Nephron (organoid): ENCODE measurements around the gene POLR2B.
A peak's percentile ranks its signal among the peaks of the same experiment; 100 is the strongest.

ENCODE experiments used
- H3K27ac Mint-ChIP-seq, 3 experiments: 2 replicates each; pipeline ENCODE4 v1.8.0; 2020; ENCODE audit warnings: mixed read lengths in 3 of 3, mild to moderate bottlenecking in 2 of 3, moderate library complexity in 1 of 3
- H3K27me3 Mint-ChIP-seq: 2 replicates; pipeline ENCODE4 v1.8.0; 2021; ENCODE audit warnings: low read depth, mild to moderate bottlenecking, moderate library complexity, mixed read lengths
- H3K36me3 Mint-ChIP-seq: 2 replicates; pipeline ENCODE4 v1.8.0; 2020; ENCODE audit warnings: low read depth, mixed read lengths
- H3K4me1 Mint-ChIP-seq: 2 replicates; pipeline ENCODE4 v1.8.0; 2020; ENCODE audit warnings: mixed read lengths
- H3K4me3 Mint-ChIP-seq, 3 experiments: 2 replicates each; pipeline ENCODE4 v1.8.0; 2020; ENCODE audit warnings: mild to moderate bottlenecking in 3 of 3, mixed read lengths in 3 of 3, moderate library complexity in 2 of 3
- H3K9me3 Mint-ChIP-seq: 2 replicates; pipeline ENCODE4 v1.8.0; 2020; ENCODE audit warnings: mixed read lengths
- CTCF ChIP-seq, 3 experiments: fragments of 200-600 bp; sonication (generic); IDR thresholded peaks; one replicate each; pipeline ENCODE4 v1.5.0; 2021; ENCODE audit warnings: antibody characterized with exemption in 3 of 3; ENCODE audit not compliant: unreplicated experiment in 3 of 3

Gene POLR2B

DNA sequence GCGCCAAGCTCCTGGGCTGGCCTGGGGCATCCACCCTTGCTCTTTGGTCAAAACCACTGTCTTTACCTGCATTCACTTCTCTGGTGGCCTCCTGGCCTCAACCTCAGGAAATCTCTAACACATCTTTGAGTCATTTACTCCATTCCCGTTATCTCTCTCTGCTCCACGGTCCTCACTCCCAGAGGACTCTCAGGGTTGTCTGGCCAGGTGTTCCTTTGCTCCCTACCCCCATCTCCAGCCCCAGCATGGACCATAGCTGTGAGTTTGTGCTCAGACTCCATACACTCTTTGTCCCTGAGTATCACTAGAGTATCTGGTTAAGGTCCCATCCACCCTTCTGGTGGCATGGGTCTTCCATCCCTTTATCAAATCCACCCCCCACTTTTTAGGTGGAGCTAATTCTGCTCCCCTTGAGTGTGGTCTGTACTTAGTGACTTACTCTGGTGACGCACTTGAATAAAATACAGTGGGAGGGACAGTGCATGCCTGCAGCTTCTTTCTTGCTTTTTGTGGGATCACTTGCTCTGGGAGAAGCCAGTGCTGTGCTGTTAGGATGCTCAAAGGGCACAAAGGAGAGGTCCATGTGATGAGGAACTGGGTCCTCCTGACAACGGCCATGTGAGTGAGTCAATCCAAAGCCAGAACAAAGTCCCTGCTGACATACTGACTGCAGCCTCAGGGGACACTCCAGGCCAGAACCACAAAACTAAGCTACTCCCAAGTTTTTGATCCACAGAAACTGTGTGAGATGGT is 87.2 kb downstream of the POLR2B start:
- no peak for TF ChIP-seq CTCF (IDR thresholded peaks at IDR 0.05; ENCODE audit: unreplicated experiment in 3 of 3)
- Mint-ChIP-seq H3K4me1 (peaks cover 40% of the 10 kb centered on the region), H3K27ac (peak overlapping the region in 2 of 3 experiments; percentile 90 to 93), H3K27me3 (no peaks in the 10 kb centered on the region), H3K36me3 (peaks cover 16% of the 10 kb centered on the region), H3K9me3 (no peaks in the 10 kb centered on the region), H3K4me3 (no peak overlapping the region)

DNA sequence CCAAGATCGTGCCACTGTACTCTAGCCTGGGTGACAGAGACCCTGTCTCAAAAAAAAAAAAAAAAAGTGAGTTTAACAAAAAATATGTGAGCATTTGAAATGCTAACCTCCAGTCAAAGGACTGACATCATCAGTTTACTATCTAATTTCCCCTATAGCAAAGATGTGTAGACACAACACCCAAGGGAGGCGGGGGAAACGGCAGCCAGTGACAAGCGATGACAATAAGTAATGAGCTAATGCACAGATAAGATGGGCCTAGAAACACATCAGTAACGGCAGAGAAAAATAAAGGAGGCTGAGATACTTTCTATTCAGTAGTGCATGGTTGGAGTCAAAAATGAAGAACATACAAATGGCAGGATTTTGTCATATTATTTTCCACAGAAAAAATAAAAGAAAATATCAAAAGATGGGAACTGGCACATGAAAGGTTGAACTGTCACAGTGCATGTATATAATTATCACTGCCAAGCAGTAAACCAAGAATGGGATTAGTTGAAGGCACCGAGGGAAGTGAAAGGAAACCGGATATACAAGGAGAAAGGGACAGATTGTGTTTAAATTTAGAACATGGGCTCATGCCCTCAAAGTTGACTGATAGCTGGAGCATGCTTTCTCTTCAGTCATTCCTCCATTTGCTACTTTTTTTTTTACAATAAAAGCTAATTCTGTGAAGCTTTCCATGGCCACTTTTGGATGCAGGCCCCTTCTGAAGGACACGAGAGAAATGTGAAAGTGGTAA is 89.7 kb downstream of the POLR2B start:
- H3K27ac Mint-ChIP-seq: peak overlapping the region in 2 of 3 experiments; percentile 12 to 16
- H3K36me3 Mint-ChIP-seq: peaks cover 16% of the 10 kb centered on the region
- no peaks in the 10 kb centered on the region for H3K27me3 Mint-ChIP-seq
- H3K4me3 Mint-ChIP-seq: no peak overlapping the region
- TF ChIP-seq CTCF (IDR thresholded peaks at IDR 0.05; ENCODE audit: unreplicated experiment in 3 of 3): no peak
- no peaks in the 10 kb centered on the region for H3K9me3 Mint-ChIP-seq
- peaks cover 26% of the 10 kb centered on the region for H3K4me1 Mint-ChIP-seq

GRCh38 chr4:57070461-57070860 is 91.8 kb downstream of the POLR2B start:
- peaks cover 21% of the 10 kb centered on the region for H3K4me1 Mint-ChIP-seq
- no peaks in the 10 kb centered on the region for H3K27me3 Mint-ChIP-seq
- no peak for TF ChIP-seq CTCF (IDR thresholded peaks at IDR 0.05; ENCODE audit: unreplicated experiment in 3 of 3)
- peaks cover 27% of the 10 kb centered on the region for H3K36me3 Mint-ChIP-seq
- no peaks in the 10 kb centered on the region for H3K9me3 Mint-ChIP-seq
- H3K4me3 Mint-ChIP-seq: no peak overlapping the region
- peak overlapping the region; percentile 21 to 56 (median 49) for H3K27ac Mint-ChIP-seq

- H3K36me3 Mint-ChIP-seq: peaks cover 29% of the 10 kb centered on the region
- H3K4me3 Mint-ChIP-seq: no peak overlapping the region
- no peaks in the 10 kb centered on the region for H3K9me3 Mint-ChIP-seq
- no peaks in the 10 kb centered on the region for H3K27me3 Mint-ChIP-seq
- peak overlapping the region; percentile 30 to 58 (median 56) for H3K27ac Mint-ChIP-seq
- peaks cover 21% of the 10 kb centered on the region for H3K4me1 Mint-ChIP-seq
- TF ChIP-seq CTCF (IDR thresholded peaks at IDR 0.05; ENCODE audit: unreplicated experiment in 3 of 3): no peak
Measured at GRCh38 chr4:57071326-57071725, 92.6 kb downstream of the POLR2B start.

DNA sequence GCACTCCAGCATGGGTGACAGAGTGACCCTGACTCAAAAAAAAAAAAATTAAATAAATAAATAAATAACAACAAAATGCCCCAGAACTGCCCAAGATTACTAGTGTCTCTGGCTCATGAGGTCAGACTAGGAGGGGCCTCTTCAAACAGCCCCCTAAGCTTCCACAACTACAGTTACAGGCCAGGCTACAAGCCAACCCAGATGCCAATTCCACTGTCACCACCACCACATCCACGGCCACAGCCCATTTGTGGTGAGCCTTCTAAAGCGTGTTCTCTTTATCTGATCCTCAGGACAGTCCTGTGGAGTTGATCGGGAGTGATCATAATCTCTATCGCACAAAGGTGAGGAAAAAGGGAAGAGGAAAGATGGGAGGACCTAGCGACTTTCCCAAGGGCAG is 94.9 kb downstream of the POLR2B start:
- H3K4me3 Mint-ChIP-seq: no peak overlapping the region

More for the DNA sequence above, 94.9 kb downstream of the POLR2B start:
- TF ChIP-seq CTCF (IDR thresholded peaks at IDR 0.05; ENCODE audit: unreplicated experiment in 3 of 3): no peak
- peaks cover 16% of the 10 kb centered on the region for H3K36me3 Mint-ChIP-seq
- H3K4me1 Mint-ChIP-seq: peaks cover 26% of the 10 kb centered on the region
- H3K9me3 Mint-ChIP-seq: no peaks in the 10 kb centered on the region
- no peaks in the 10 kb centered on the region for H3K27me3 Mint-ChIP-seq
- peak overlapping the region; percentile 70 to 96 (median 77) for H3K27ac Mint-ChIP-seq
